GM18868 (cell line): ENCODE results near the gene NUP62.
"Not testable (repeated sequence)": the region's sequence is repeated elsewhere in the genome, so short reads cannot be mapped to it uniquely, and the experiment has no call there.

Source experiments
- ATAC-seq: cut with Tn5 transposase; IDR thresholded peaks from one replicate; pipeline ENCODE4 v1.9.1; 2021; ENCODE audit warnings: mild to moderate bottlenecking, moderate library complexity; ENCODE audit not compliant: unreplicated experiment

NUP62 gene

DNA sequence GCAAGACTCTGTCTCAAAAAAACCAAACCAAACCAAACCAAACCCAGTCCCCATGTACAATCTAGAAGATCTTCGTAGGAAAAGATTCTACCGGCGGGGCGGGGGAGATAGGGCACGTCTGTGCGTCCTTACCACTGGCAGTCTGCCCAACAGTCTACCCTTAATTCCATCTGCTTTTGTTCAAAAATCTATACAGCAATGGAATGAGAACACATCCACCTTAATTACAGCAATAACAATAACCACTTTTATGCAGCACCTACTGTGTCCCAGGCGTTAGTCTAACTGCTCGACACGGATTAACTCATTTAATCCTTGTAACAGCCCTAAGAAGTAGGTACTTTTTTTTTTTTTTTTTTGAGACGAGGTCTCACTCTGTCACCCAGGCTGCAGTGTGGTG is 2.8 kb downstream of the NUP62 start:
- ATAC-seq: no peak

DNA sequence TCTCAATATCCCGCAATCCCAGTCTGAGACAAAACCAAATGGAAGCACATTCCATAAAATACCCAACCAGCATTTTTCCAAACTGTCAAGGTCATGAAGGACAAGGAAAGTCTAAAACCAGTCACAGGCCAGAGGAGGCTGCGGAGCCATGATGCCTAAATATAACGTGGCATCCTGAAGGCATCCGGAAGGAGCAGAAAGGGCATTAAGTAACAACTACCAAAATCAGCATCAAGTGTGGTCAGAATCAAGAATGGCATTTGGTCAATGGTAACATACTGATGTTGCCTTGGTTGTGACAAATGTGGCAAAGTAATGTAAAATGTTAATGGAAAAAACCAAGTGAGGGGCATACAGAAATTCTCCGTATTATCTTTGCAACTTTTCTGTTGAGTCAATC is 3.8 kb downstream of the NUP62 start:
- ATAC-seq: no peak

DNA sequence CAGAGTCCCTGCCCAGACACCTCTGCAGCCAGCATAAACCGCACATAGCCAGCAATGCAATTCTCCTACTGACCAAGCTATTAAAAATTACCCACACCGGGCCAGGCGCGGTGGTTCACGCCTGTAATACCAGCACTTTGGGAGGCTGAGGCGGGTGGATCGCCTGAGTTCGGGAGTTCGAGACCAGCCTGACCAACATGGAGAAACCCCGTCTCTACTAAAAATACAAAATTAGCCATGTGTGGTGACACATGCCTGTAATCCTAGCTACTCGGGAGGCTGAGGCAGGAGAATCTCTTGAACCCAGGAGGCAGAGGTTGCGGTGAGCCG is 4.5 kb downstream of the NUP62 start:
- not testable (repeated sequence) for ATAC-seq

DNA sequence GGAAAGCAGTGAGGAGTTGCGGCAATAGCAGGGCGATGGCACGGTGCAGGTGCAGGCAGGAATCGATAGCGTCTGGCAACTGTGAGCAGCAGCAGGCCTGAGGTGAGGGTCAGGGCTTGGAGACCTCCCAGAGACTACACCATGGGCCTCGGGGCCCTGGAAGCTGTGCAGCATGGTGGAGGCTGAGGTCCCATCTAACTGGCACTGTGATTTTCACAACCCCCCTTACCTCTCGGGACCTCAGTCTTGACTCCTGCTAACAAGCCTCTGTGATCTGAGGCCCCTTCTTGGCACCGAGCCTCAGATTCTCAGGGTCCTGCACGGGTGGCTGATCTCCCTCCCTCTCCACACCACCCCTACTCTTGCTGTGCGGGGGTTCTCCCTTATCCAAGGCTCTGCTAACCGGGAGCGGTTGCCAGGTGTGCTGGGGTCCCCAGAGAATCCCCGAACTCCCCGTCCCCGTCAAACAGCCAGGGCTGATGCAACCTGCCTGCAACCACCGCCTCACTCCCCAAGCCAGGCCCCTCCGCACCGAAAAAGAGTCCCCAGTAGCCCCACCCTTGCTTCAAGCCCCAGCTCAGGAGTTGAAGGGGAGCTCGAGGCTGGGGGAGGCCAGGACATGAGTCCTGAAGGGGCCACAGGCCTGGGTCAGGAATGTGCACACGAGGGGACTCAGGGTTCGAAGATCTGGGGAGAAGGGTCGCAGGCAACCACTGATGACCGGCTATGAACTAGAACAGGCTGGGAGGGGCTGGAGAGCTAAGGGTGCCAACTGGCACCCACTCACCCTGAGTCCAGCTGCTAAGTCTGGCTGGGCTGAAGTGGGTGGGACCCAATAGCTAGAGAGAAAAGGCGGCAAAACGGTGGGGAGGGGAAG is 5.1 kb downstream of the NUP62 start:
- no peak for ATAC-seq

DNA sequence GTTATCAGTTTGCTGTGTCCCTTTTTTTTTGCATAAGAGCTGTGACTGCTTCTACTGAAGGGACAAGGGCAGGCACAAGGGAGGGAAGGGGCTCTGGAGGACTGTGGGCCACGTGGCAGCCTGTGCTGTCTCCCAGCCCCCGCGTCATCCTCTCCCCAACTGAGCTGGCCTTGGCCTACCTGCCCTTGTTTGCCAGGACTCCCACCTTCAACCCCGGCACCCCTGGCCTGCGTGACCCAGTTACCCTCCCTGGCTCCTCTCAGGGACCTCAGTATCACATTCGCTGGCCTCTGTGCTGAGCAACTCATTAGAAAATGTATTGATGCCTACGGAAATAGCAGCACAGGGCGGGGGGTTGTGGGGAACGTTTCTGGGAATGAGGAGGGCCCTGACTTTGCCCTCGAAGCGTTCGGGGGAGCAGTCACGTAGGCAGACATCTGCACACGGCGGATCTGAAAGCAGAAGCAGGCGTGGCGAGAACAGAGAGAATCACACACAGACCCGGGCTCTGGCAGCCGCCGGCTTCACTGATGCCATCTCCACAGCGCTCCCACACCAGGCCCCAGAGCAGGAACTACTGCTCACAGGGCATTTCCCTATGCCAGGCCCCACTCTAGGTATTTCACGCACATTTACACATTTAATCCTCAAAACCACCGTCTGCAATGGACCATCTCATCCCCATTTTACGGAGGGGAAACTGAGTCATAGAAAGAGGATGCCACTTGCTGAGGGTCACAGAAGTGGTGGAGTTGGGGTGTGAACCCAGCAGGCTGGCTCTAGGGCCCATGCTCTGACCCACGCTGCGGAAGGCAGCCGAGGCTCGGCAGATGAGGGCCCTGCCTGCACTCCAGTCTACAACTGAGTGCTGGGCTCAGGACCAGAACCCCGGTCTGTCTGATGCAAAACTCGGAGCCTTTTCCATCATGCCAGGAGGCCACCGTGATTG is 6.0 kb downstream of the NUP62 start:
- no peak for ATAC-seq

DNA sequence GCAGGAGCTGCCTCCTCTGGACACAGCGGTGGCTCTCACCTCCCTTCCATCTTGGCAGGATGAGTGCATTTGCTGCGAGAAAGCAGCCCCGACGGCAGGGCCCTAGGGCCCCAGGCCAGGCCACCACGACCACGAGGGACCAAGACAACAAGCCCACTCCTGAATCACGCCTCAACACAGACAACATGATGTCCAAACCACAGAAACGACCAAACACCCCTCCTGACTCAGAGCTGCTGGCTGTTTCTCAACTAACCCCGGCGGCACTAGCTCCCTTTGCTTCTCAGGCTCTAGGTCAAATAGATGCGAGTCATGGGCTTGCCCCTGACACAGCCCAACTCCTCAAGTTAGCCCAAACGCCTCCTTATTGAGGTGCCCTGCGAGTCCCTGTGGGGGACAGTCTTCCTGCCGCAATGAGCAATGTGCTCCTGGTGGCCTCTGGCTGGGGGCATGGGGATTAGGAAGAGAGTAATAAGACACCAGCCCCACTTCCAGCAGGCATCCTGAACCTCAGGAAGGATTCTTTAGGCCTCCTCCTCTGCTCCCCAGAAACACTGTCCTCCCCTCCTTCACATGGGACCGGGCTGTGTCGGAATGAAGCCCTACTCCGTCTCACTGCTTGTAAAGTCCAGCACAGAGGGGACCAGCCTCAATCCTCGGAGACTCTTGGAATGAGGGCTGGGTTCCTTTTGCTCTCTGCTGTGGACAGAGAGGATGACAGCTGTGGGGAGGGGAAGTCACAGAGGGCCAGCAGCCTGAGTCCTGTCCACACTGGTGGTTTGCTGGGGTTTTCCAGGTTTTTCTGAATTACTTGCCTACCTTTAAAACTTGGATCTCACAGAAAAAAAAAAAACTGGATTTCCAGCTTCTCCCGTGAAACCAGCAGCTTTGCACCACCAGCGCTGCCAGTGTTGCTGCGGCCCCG is 7.2 kb downstream of the NUP62 start:
- no peak for ATAC-seq

DNA sequence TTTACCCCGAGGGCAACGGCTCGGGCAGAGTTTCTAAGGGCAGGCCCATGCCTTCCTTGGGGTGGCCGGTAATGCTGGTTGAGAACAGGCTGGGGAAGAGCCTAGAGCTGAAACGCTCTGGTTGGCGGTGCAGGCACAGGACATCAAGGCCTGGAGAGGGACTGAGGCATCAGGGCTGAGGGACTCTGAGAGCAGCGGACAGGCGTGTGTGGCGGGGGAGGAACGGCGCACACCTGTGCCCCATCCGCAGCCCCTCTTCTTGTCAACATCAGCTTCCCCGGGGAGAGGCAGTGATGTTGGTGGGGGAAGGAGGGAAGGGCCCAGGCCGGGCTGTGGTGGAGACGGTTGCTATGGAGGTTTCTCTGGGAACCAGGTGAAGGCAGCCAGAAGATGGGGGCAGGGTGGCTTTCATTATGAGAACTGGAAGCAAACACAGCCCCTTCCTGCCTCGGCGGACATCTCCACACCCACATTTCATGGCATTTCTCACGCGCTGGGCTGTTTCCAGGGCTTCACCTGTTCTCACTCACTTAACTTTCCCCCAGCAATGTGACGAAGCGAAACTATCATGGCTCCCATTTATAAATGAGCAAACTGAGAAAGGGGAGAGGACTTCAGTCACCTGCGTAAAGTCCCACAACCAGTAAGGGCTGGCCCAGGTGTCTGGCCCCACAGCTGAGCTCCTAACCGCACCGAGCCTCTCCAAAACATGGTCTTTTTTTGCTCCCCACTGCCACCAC is 8.5 kb downstream of the NUP62 start:
- ATAC-seq: no peak

DNA sequence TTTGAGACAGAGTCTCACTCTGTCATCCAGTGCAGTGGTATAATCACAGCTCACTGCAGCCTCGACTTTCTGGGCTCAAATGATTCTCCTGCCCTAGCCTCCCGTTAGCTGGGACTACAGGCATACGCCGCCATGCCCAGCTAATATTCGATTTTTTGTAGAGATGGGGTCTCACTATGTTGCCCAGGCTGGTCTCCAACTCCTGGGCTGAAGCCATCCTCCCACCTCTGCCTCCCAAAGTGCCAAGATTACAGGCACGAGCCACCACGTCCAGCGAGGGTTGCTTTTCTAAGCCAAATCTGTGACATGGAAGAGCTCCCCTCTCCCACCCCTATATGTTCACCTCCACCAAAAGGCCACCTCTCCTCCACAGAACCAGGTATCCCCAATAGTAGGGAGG is 11.2 kb downstream of the NUP62 start:
- no peak for ATAC-seq

DNA sequence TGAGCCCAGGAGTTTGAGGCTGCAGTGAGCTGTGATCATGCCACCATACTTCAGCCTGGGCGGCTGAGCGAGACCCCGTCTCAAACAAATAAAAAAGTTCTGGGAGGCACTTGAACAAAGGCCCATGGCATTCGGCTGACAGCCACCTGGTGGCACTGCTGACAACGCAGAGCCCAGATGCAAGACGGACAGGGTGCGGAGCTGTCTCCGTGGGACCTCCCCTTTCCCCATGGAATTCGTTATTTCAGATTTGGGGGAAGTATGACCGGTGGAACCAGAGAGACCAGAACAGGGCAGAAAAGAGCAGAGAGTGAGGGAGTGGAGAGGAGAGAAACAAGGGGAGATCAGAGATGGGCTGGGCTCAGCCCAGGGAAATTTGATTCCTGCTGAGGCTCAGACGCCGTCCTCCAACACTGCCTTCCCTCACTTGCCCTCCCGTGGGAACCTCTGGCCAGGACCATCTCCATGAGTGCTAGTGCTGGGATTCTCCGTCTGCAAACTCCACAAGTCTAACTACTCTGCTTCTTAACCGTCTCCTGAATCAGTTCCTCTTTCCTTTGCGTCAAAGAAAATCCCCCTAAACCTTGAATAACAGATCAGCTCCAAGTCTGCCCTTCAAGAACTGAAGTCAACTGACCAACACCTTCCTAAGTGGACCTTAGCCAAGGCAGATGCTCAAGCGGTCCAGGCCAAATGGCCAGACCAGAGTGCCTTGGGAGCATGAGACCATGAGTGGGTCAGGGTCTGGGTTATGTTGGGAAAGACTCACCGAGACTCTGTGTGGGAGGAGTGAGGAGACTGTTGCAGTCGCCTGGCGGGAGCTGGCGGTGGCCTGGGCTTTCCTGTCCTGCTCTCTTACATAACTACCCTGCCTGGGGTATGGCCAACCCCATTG is 12.2 kb downstream of the NUP62 start:
- no peak for ATAC-seq

DNA sequence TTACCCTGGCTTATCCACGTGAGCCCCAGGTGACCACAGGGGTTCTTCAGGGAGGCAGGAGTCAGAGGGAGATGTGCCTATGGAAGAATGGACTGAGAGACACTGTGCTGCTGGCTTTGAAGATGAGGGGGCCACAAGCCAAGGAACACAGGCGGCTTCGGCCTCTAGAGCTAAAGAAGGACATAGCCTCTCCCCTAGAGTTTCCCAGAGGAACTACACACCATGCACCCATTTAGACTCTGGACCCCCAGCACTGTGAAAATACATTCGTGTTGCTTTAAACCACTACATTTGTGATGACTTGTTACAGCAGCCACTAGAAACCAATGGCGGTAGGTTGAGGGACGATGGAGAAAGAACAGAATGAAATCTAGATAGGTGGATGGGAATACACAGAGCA is 14.0 kb downstream of the NUP62 start:
- no peak for ATAC-seq

DNA sequence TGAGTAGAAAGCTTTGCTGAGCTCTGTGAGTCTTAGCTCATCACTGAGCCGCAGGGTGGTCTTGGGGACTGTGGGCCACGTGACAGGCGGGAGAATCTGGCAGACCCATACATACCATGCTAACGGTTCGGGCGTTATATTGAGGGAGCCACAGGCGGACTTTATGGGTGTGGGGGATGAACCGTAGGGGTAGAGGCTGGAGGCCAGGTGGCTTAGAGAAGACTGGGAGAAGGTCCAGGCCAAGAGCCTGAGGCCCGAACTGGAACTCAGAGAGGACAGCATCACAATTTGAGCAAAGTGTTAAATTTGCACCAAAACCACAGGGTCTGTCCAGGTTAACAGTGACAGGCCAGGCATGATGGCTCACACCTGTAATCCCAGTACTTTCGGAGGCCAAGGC is 15.6 kb downstream of the NUP62 start:
- ATAC-seq: no peak

DNA sequence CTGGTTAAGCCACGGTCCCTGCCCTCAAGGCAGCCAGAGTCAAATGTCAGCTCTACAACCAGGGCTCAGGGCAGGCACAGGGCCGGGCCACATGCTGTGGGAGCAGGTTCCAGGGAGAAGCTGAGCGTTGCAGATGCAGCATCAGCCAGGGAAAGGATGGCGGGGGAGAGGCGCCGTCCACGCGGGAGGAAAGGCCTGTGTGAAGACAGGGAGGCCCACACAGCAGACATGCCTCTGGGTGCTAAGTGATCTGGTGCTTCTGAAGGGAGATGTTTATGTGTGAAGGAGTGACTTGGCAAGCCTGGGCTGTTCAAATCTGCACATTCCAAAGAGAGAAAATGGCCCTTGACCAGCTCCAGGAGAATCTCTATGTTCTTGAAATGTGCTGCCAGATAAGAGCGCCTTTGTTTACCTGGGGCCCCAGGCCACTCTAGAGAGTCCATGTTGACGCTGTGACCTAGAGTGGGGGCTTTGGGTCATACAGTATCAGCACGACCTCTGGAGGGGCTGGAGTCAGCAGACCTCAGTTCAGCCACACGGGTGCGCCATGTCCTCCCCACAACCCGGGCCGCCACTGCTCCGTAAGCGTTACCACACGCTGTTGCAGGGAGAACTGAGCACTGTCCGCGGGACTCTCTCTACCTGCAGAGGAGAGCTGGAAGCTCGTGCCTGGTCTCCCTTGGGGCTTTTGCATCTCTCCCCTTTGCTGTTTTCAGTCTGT is 16.2 kb downstream of the NUP62 start:
- no peak for ATAC-seq

DNA sequence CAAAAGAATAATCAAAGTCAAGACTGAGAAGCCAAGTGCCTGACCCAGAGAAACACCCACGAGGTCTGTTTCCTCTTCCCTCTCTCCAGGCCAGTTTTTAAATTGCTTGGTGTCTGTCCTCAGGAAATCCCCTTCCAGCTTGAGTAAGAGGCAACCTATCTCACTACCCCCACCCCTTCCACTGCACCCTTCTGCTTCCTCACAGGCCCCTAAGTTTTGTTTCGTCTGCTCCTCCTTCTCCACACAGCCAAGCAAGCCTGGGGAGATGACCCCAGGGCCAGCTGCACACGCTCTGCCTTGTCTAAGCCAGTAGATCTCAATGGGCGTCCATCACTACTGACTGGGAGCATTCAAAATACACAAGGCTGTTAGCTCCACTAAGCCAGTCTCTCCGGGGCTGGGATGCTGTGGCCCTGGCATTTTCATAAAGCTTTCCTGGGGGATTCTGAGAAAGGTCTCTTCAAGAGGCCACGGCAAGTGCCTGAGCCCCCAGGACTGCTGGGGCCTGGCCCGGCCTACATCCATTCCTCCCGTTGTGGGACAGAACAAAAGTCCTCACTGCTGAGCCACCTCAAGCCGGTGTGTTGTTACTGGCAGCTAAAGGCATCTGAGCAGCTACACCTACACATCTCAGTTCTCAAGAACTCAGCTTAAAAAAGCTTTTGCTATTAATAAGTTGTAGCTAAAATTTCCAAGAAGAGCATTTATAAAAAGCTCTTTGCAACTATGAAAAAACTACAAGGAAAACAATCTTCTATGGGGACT is 17.7 kb downstream of the NUP62 start:
- peak; percentile 40 for ATAC-seq

DNA sequence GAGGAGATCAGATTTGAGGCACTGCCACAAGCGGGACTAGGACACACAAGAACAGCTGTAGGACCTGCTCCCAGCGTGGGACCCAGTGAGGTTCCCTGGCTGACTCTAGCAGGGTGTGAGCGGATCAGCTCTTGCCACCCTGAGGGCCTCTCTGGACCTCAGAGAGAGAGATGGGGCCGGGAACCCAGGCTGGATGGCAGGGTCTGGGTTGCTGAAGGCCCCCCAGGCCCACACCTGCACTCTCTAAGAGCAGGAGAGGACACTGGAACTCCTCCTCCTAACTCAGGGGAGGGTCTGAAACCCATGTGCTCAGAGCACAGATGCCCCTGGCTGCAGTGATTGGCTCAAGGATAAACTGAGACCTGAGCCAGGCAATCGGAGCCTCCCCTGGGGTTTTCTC is 19.1 kb downstream of the NUP62 start:
- no peak for ATAC-seq

DNA sequence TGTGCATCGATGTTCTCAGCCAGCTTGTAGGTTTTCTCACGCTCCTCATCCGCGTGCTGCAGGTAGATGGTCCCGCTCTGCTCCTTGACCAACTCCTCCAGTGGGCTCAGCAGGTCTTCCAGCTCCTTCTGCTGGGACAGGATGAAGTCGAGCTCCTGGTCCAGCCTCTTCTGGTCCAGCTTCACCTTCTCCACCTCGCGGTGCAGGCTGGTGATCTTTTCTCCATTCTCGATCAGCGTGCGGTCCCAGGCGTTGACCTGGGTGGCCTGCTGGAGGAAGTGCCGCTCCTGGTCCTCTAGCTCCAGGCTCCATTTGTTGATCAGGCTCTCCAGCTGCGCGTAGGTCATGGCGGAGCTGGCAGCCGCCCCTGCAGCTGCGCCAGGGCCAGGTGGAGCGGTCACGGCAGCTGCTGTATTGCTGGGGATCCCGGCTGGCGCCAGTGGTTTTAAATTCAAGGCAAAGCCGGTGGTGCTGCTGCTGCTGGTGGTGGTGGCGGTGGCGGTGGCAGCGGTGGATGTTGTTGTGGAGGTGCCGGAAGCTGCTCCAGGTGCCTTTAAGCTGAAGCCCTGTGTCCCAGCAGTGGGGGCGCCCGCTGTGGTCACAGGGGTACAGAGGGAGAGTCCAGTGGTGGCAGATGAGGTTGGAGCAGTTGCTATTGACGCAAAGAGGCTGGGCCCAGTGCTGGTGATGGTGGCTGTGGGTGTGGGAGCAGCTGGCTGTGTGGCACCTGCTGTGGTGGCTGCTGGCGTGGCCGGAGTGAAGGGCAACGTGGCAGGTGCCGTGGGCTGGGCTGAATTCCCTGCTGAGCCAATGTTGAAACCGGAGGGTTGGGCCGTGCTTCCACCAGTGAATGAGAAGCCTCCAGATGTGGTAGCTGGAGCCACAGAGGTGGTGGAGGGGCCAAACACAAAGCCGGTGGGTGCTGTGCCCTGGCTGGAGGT is 20.6 kb downstream of the NUP62 start:
- no peak for ATAC-seq

DNA sequence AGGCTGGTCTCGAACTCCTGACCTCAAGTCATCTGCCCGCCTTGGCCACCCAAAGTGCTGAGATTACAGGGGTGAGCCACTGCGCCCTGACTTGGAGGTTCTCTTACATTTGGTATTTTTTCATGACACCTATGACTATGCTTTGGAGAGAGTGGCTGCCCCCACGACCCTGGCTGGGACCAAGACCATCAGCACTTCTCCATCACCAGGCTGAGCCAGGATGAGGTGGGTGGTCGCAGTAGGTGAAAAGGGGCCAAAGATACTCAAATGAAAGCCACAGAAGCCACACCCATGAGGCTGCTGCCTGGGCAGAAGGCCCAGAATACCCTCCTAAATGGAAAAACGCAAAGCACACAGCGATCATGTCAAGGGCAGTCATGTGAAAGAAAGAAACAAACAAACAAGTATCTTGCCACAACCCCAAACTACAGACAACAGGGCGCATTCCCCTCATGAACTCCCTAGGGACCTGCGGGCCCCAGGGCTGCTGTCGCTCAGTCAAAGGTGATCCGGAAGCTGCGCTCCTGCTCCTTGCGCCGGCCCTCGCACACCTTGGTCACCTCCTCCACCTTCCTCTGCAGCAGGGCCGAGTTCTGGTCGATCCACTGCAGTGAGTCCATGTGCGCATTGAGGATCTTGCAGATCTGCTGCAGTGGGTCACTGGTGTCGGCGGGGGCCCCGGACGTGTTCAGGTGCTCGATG is 21.4 kb downstream of the NUP62 start:
- ATAC-seq: no peak
